Hepatocyte (in vitro differentiated cells): ENCODE data around the gene ACSS2. TPM values are rescaled to one million over a fixed set of nuclear protein-coding genes. Genes with fewer than 3 reads are reported as not detected.

ENCODE experiments used
- DNase-seq: peaks from one replicate; pipeline ENCODE4 v3.0.0-alpha.2; 2016; ENCODE audit warnings: low spot score
- H2AFZ ChIP-seq: fragments of 200-600 bp; sonication (generic); 2 replicates; pipeline ENCODE4 v1.6.0; 2016; ENCODE audit warnings: antibody characterized with exemption, mild to moderate bottlenecking
- H3K27ac ChIP-seq: fragments of 200-600 bp; sonication (generic); 2 replicates; pipeline ENCODE4 v1.5.1; 2016; ENCODE audit warnings: mild to moderate bottlenecking
- H3K27me3 ChIP-seq: fragments of 200-600 bp; sonication (generic); 2 replicates; pipeline ENCODE4 v1.6.1; 2016
- H3K36me3 ChIP-seq: fragments of 200-600 bp; sonication (generic); replicated peaks from 2 replicates; pipeline ENCODE4 v1.5.1; 2016; ENCODE audit warnings: low read depth; ENCODE audit not compliant: insufficient read depth
- H3K4me1 ChIP-seq: fragments of 200-600 bp; sonication (generic); 2 replicates; pipeline ENCODE4 v1.5.1; 2016; ENCODE audit warnings: mild to moderate bottlenecking, moderate library complexity; ENCODE audit not compliant: insufficient read depth
- H3K4me2 ChIP-seq: fragments of 200-600 bp; sonication (generic); 2 replicates; pipeline ENCODE4 v1.6.0; 2016
- H3K4me3 ChIP-seq: fragments of 200-600 bp; sonication (generic); 2 replicates; pipeline ENCODE4 v1.5.1; 2016; ENCODE audit warnings: mild to moderate bottlenecking
- H3K79me2 ChIP-seq: fragments of 200-600 bp; sonication (generic); 2 replicates; pipeline ENCODE4 v1.6.0; 2017; ENCODE audit warnings: mild to moderate bottlenecking
- H3K9me2 ChIP-seq: fragments of 200-600 bp; sonication (generic); replicated peaks from 2 replicates; pipeline ENCODE4 v1.6.0; 2017; ENCODE audit warnings: mild to moderate bottlenecking; ENCODE audit not compliant: insufficient read depth
- H3K9me3 ChIP-seq: fragments of 200-600 bp; sonication (generic); 2 replicates; pipeline ENCODE4 v1.5.1; 2016; ENCODE audit warnings: low read depth, mild to moderate bottlenecking
- H4K20me1 ChIP-seq: fragments of 200-600 bp; sonication (generic); 2 replicates; pipeline ENCODE4 v1.6.0; 2016; ENCODE audit warnings: mild to moderate bottlenecking; ENCODE audit not compliant: insufficient read depth, poor library complexity, severe bottlenecking
- CTCF ChIP-seq: fragments of 200-600 bp; sonication (generic); IDR thresholded peaks from 2 replicates; pipeline ENCODE4 v1.5.1; 2016; ENCODE audit warnings: antibody characterized with exemption, mild to moderate bottlenecking; ENCODE audit not compliant: poor library complexity
- EZH2 ChIP-seq: fragments of 200-600 bp; sonication (generic); IDR thresholded peaks from 2 replicates; pipeline ENCODE4 v1.6.1; 2016; ENCODE audit warnings: antibody characterized with exemption, mild to moderate bottlenecking, borderline replicate concordance
- EZH2phosphoT487 ChIP-seq: fragments of 200-600 bp; sonication (generic); IDR thresholded peaks from one replicate; pipeline ENCODE4 v1.6.1; 2018; ENCODE audit warnings: antibody characterized with exemption, mild to moderate bottlenecking, low read depth, moderate library complexity; ENCODE audit not compliant: unreplicated experiment, severe bottlenecking
- WGBS: methylation state at CpG from one replicate; pipeline ENCODE4 v1.1.6; 2016; ENCODE audit warnings: low lambda C conversion rate; ENCODE audit errors: missing lambda C conversion rate; 5-methylcytosine and 5-hydroxymethylcytosine counted together
- polyA plus RNA-seq: library from polyadenylated mRNA; unstranded; fragments of >200 nt; fragmentation: Nextera tagmentation; extraction: Ambion mirVana; gene quantifications from 2 replicates; pipeline ENCODE4 v1.2.1, GENCODE V29; 2016
- total RNA-seq: library from RNA; depleted of rRNA; stranded (reverse); fragments of >200 nt; gene quantifications from 2 replicates; pipeline ENCODE4 v1.2.3, GENCODE V29; 2014

The ACSS2 gene
- total and polyA plus RNA-seq, 2 experiments from 2014 or later = 52.0 to 59.5 TPM

- H3K4me2 ChIP-seq = no peak overlapping the region
- no peaks in the 10 kb centered on the region for H3K36me3 ChIP-seq
- no peak overlapping the region for H2AFZ ChIP-seq
- H3K27ac ChIP-seq = no peak overlapping the region
- no peaks in the 10 kb centered on the region for H3K9me2 ChIP-seq
- no peaks in the 10 kb centered on the region for H3K79me2 ChIP-seq
- H3K4me3 ChIP-seq = no peak overlapping the region
- WGBS = 92% methylated on average over 5 of the region's 5 CpGs
- H3K9me3 ChIP-seq = no peaks in the 10 kb centered on the region
- H4K20me1 ChIP-seq = no peaks in the 10 kb centered on the region
- TF ChIP-seq EZH2phosphoT487 (no peak), EZH2 (no peak), CTCF (no peak)
- H3K4me1 ChIP-seq = no peaks in the 10 kb centered on the region
- no peak for DNase-seq
- H3K27me3 ChIP-seq = peaks cover 7% of the 10 kb centered on the region
Observed at GRCh38 chr20:34964486-34964885, 88.1 kb downstream of the ACSS2 start.

GRCh38 chr20:34965051-34965450, 88.6 kb downstream of the ACSS2 start:
- H3K27me3 ChIP-seq = peaks cover 7% of the 10 kb centered on the region
- TF ChIP-seq EZH2 = no peak
- TF ChIP-seq EZH2phosphoT487 = no peak
- TF ChIP-seq CTCF = no peak
- no peak for DNase-seq
- no peaks in the 10 kb centered on the region for H4K20me1 ChIP-seq
- no peak overlapping the region for H3K27ac ChIP-seq
- H3K79me2 ChIP-seq = no peaks in the 10 kb centered on the region
- no peaks in the 10 kb centered on the region for H3K9me2 ChIP-seq
- H3K36me3 ChIP-seq = no peaks in the 10 kb centered on the region
- no peak overlapping the region for H3K4me3 ChIP-seq
- H2AFZ ChIP-seq = no peak overlapping the region
- no peaks in the 10 kb centered on the region for H3K4me1 ChIP-seq
- no peak overlapping the region for H3K4me2 ChIP-seq
- H3K9me3 ChIP-seq = no peaks in the 10 kb centered on the region
- WGBS = 83% methylated on average over 5 of the region's 5 CpGs

- Histone ChIP-seq H4K20me1 (no peaks in the 10 kb centered on the region), H3K4me3 (no peak overlapping the region), H3K4me1 (no peaks in the 10 kb centered on the region), H3K27ac (no peak overlapping the region), H3K9me3 (no peaks in the 10 kb centered on the region), H3K79me2 (no peaks in the 10 kb centered on the region), H3K9me2 (no peaks in the 10 kb centered on the region), H3K36me3 (no peaks in the 10 kb centered on the region), H3K4me2 (no peak overlapping the region), H3K27me3 (peaks cover 7% of the 10 kb centered on the region), H2AFZ (no peak overlapping the region)
- TF ChIP-seq CTCF = no peak
- no peak for TF ChIP-seq EZH2phosphoT487
- TF ChIP-seq EZH2 = no peak
- WGBS = 92% methylated on average over 5 of the region's 5 CpGs
- no peak for DNase-seq
Observed at GRCh38 chr20:34967421-34967820, 91.0 kb downstream of the ACSS2 start.
